ENCODE data around the gene HSPA2. TPM values are rescaled to one million over a fixed set of nuclear protein-coding genes. Genes with fewer than 3 reads are reported as not detected.
A peak's percentile ranks its signal among the peaks of the same experiment; 100 is the strongest.
"Not testable (repeated sequence)": the region's sequence is repeated elsewhere in the genome, so short reads cannot be mapped to it uniquely, and the experiment has no call there.

HSPA2 gene
- total RNA-seq, 1 donor from 2014 or later, result 9.0 TPM

GRCh38 chr14:64550621-64551333 is 10.2 kb downstream of the HSPA2 start:
- FAIRE-seq, result no peak
- DNase-seq (ENCODE audit: low spot score in 2 of 2), result peak in 1 of 2 donors; percentile 52

GRCh38 chr14:64554556-64554955 is 14.0 kb downstream of the HSPA2 start:
- no peak for DNase-seq (ENCODE audit: low spot score in 2 of 2)
- no peak for FAIRE-seq

GRCh38 chr14:64556526-64556925 is 16.0 kb downstream of the HSPA2 start:
- DNase-seq (ENCODE audit: low spot score in 2 of 2) (no peak), FAIRE-seq (no peak)

- DNase-seq (ENCODE audit: low spot score in 2 of 2); FAIRE-seq: not testable (repeated sequence)
Observed at GRCh38 chr14:64558216-64558615, 17.7 kb downstream of the HSPA2 start.

GRCh38 chr14:64561631-64562030 is 21.1 kb downstream of the HSPA2 start:
- no peak for FAIRE-seq
- DNase-seq (ENCODE audit: low spot score in 2 of 2), result no peak

- DNase-seq (ENCODE audit: low spot score in 2 of 2) (no peak), FAIRE-seq (no peak)
Observed at GRCh38 chr14:64562436-64562835, 21.9 kb downstream of the HSPA2 start.

- FAIRE-seq (no peak), DNase-seq (ENCODE audit: low spot score in 2 of 2) (no peak)
Observed at GRCh38 chr14:64563696-64564095, 23.2 kb downstream of the HSPA2 start.

- DNase-seq (ENCODE audit: low spot score in 2 of 2) (no peak), FAIRE-seq (no peak)
Observed at GRCh38 chr14:64566651-64567122, 26.1 kb downstream of the HSPA2 start.

GRCh38 chr14:64569138-64569631 is 28.6 kb downstream of the HSPA2 start:
- FAIRE-seq (no peak), DNase-seq (ENCODE audit: low spot score in 2 of 2) (no peak)

GRCh38 chr14:64569646-64570045 is 29.1 kb downstream of the HSPA2 start:
- not testable (repeated sequence) for FAIRE-seq; DNase-seq (ENCODE audit: low spot score in 2 of 2)

GRCh38 chr14:64572386-64573104 is 32.0 kb downstream of the HSPA2 start:
- DNase-seq (ENCODE audit: low spot score in 2 of 2) (no peak), FAIRE-seq (no peak)

- DNase-seq (ENCODE audit: low spot score in 2 of 2) (peak; percentile 30 to 43), FAIRE-seq (peak; percentile 78)
Observed at GRCh38 chr14:64573109-64573508, 32.6 kb downstream of the HSPA2 start.

- DNase-seq (ENCODE audit: low spot score in 2 of 2) (no peak), FAIRE-seq (no peak)
Observed at GRCh38 chr14:64574371-64575107, 34.0 kb downstream of the HSPA2 start.

GRCh38 chr14:64577211-64577610 is 36.7 kb downstream of the HSPA2 start:
- FAIRE-seq (no peak), DNase-seq (ENCODE audit: low spot score in 2 of 2) (no peak)

GRCh38 chr14:64580467-64580866 is 39.9 kb downstream of the HSPA2 start:
- no peak for DNase-seq (ENCODE audit: low spot score in 2 of 2)
- no peak for FAIRE-seq

GRCh38 chr14:64581363-64581762 is 40.8 kb downstream of the HSPA2 start:
- no peak for FAIRE-seq
- DNase-seq (ENCODE audit: low spot score in 2 of 2), result no peak

GRCh38 chr14:64581817-64582216 is 41.3 kb downstream of the HSPA2 start:
- DNase-seq (ENCODE audit: low spot score in 2 of 2) (no peak), FAIRE-seq (no peak)

GRCh38 chr14:64584190-64584589 is 43.6 kb downstream of the HSPA2 start:
- DNase-seq (ENCODE audit: low spot score in 2 of 2) (no peak), FAIRE-seq (no peak)

GRCh38 chr14:64591809-64592208 is 51.3 kb downstream of the HSPA2 start:
- FAIRE-seq, result no peak
- peak in 1 of 2 donors; percentile 8 for DNase-seq (ENCODE audit: low spot score in 2 of 2)

All from frontal cortex (tissue), 4 donors.